Stomach smooth muscle (tissue), 2 donors: ENCODE results near the gene RBM33.

Experiments used
- H3K27ac ChIP-seq: one replicate; pipeline ENCODE4 v1.7.0; 2013; ENCODE audit warnings: mild to moderate bottlenecking, low read length, inconsistent platforms
- H3K27me3 ChIP-seq, 2 donors: one replicate each; pipeline ENCODE4 v1.7.0; 2013; ENCODE audit warnings: low read length in 2 of 2; ENCODE audit not compliant: insufficient read depth in 2 of 2, control insufficient read depth in 1 of 2
- H3K36me3 ChIP-seq, 2 donors: one replicate each; pipeline ENCODE4 v1.7.0; 2013; ENCODE audit warnings: low read length in 2 of 2; ENCODE audit not compliant: control insufficient read depth in 2 of 2, insufficient read depth in 2 of 2
- H3K4me1 ChIP-seq: one replicate; pipeline ENCODE4 v1.7.0; 2013; ENCODE audit warnings: low read length; ENCODE audit not compliant: control insufficient read depth, insufficient read depth
- H3K4me3 ChIP-seq, 2 donors: one replicate each; pipeline ENCODE4 v1.7.0; 2013; ENCODE audit warnings: low read length in 2 of 2
- H3K9ac ChIP-seq, 2 donors: one replicate each; pipeline ENCODE4 v1.7.0; 2013; ENCODE audit warnings: low read length in 2 of 2, mild to moderate bottlenecking in 1 of 2
- H3K9me3 ChIP-seq, 2 donors: one replicate each; pipeline ENCODE4 v1.7.0; 2013; ENCODE audit warnings: low read length in 2 of 2; ENCODE audit not compliant: control insufficient read depth in 2 of 2
- donor health status: healthy.
- donor health status: Pancreatic carcinoma.

The RBM33 gene

DNA sequence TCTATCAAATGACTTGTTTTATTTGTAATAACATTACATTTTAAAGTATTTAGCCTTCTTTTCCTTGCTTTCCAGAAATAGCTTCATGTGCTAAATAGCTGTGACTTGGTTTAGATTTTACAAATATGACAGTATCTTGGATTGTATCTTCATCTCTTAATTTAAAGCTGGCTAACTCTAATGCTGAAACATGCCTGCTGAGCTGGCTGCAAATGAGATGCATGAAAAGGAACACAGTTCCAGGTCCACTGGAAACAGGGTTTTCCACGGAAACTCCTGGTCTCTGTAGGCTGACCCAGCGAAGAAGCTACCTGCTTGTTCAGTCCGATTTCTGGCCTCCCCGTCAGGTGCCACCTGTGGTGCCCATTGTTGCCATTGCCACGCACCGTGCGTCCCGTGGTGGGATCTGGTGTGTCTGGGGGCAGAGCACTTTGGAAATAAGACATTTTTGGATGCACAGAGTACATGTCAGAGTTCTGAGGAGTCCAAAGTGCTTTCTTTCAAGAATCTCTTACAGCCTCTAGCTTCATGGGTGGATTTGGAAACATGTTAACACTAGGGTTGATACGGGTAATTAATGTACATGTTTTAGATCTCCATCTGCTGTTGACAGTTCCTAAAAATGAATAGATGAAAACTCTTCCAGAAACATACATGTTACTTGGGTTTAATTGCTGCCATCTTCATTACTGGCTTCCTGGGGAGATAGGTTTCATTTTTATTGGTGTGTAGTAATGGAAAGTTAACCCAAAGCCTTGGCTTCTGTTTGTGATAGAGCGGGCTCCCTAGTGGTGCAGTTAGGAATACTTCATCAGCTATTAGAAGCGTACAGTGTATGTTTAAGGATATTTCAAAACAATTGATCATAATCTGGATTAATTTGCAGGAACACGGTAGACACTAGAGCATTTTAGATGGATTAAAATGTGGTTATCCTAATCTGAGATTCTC is 122.8 kb downstream of the RBM33 start:
- Histone ChIP-seq H3K27ac (no peak overlapping the region), H3K4me3 (no peak overlapping the region)

DNA sequence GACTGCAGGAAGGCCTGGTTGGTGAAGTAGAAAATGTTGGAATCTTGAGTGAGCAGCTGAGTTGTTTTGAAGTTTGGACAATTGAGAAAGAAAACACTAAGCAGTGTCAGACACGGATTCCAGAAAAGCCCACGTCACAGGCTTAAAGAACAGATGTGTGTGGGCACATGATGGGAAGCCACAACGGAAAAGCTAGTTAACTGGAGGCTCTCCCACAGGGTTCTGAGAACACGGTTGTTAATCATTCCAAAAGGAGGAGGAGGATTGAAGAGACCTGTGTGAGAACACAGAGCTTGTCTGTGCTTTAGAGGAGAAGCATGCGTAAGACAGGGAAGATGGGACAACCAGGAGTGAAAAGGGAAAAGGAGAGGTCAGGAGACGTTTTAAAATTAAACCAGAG is 125.2 kb downstream of the RBM33 start:
- H3K4me1 ChIP-seq, result no peaks in the 10 kb centered on the region
- H3K36me3 ChIP-seq, result peaks cover 47 to 55% of the 10 kb centered on the region in 2 donors
- no peak overlapping the region for H3K9ac ChIP-seq
- H3K4me3 ChIP-seq, result no peak overlapping the region
- no peak overlapping the region for H3K27ac ChIP-seq
- no peaks in the 10 kb centered on the region for H3K9me3 ChIP-seq
- H3K27me3 ChIP-seq, result no peaks in the 10 kb centered on the region

More for the DNA sequence above, 122.8 kb downstream of the RBM33 start:
- H3K36me3 ChIP-seq, result peaks cover 47 to 54% of the 10 kb centered on the region in 2 donors
- H3K27me3 ChIP-seq, result no peaks in the 10 kb centered on the region
- H3K9me3 ChIP-seq, result no peaks in the 10 kb centered on the region
- H3K9ac ChIP-seq, result no peak overlapping the region
- H3K4me1 ChIP-seq, result peaks cover 3% of the 10 kb centered on the region

DNA sequence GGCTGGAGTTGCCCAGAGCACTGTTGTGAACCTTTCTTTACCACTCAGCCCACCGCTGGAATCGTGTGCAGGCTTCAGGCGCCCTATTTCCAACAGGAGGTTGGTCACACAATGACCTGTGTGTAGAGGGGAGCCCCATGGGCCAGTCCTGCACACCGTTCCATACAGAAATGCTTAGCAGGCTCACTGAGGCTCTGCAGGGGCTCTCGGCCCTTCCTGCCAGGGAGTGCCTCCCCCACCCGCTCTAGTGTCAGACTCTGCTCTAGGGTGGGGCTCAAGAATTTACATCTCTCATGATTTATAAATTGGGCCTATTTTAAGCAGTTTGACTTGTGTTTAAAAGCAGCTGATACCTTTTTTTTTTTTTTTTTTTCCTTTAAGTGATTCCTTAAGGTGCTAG is 125.8 kb downstream of the RBM33 start:
- Histone ChIP-seq H3K36me3 (peaks cover 51 to 56% of the 10 kb centered on the region in 2 donors), H3K27ac (no peak overlapping the region)

DNA sequence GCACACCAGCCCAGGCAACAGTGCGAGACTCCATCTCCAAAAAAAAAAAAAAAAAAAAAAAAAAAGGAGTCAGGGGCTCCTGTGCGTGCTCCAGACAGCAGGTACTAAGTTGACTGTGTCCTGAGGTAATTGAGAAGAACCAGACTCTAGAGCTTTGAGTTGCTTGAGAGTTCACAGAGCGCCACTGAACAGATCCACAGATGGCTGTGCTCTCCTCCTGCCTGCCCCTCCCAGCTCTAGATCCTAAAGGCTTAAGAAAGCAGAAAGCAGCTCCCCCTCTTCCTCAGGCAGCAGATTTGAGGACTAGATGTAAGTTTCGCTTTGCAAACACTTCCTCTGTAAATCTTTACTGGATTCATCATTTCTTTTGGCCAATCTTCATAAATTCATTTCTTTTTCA is 129.1 kb downstream of the RBM33 start:
- Histone ChIP-seq H3K4me1 (no peaks in the 10 kb centered on the region), H3K27me3 (no peaks in the 10 kb centered on the region), H3K9ac (no peak overlapping the region), H3K9me3 (no peaks in the 10 kb centered on the region), H3K27ac (no peak overlapping the region), H3K4me3 (no peak overlapping the region), H3K36me3 (peaks cover 51 to 64% of the 10 kb centered on the region in 2 donors)

More for the DNA sequence above, 125.8 kb downstream of the RBM33 start:
- Histone ChIP-seq H3K27me3 (no peaks in the 10 kb centered on the region), H3K9me3 (no peaks in the 10 kb centered on the region), H3K9ac (no peak overlapping the region), H3K4me3 (no peak overlapping the region), H3K4me1 (no peaks in the 10 kb centered on the region)

DNA sequence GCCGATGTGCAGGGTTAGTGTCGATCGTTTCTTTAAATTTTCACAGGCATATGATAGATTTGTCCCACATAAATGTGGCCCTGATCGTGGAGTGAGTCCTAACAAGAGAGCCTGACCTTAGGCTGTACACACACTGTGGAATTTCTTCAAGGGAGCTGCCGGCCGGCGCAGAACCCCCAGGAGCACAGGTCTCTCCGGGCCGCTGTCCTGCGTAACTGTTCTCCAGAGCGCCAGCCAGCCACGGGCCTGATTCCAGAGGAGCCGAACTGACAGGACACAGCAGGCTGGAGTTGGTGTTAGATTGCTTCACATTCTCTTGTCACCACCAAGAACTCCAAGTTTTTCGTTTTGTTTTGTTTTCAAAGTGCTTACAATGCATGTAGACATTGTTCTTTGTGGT is 130.5 kb downstream of the RBM33 start:
- Histone ChIP-seq H3K9me3 (no peaks in the 10 kb centered on the region), H3K4me3 (no peak overlapping the region), H3K27me3 (no peaks in the 10 kb centered on the region), H3K27ac (no peak overlapping the region), H3K4me1 (no peaks in the 10 kb centered on the region), H3K9ac (no peak overlapping the region), H3K36me3 (peaks cover 41 to 56% of the 10 kb centered on the region in 2 donors)

DNA sequence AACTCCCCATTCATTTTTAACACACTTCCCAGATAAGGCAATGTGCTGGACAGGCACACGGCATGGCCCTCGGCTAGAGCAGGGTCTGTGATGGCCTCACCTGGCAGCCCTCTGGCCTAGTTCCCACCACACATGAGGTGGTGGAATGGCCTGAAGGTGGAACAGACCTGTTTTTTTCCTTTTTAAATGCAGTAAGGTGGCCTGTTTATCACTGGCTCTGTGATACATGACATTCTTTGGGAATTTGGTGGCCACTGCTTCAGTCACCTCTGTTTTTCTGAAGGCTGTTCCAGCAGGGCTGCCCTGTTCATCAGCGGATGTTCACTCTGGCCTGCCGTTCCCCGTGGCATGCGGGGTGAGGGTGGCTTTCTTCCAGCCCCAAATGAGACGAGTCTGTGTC is 131.2 kb downstream of the RBM33 start:
- no peaks in the 10 kb centered on the region for H3K9me3 ChIP-seq
- H3K36me3 ChIP-seq, result peaks cover 41 to 58% of the 10 kb centered on the region in 2 donors
- H3K4me1 ChIP-seq, result no peaks in the 10 kb centered on the region
- H3K27ac ChIP-seq, result no peak overlapping the region
- H3K9ac ChIP-seq, result no peak overlapping the region
- H3K4me3 ChIP-seq, result no peak overlapping the region
- H3K27me3 ChIP-seq, result no peaks in the 10 kb centered on the region

DNA sequence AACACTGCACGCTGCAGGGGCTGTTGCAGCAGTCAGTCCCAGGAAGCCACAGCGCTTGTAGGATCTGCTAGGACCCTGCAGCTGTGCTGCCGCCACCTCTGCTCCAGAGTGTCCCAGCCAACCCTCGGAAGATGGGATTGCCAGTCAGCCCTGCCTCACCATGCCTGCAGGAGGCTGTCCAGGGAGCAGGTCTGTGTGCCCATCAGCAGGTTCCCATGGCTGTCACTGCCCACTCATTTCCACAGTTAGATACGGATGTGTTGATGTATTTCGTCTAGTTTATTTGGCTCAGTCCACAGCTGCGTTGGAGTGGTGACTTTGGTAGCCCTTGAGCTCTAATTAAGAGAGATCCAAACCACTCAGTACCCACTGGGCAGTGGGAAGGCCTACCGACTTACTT is 132.1 kb downstream of the RBM33 start:
- H3K4me3 ChIP-seq, result no peak overlapping the region
- no peaks in the 10 kb centered on the region for H3K4me1 ChIP-seq
- peaks cover 41 to 61% of the 10 kb centered on the region in 2 donors for H3K36me3 ChIP-seq
- no peaks in the 10 kb centered on the region for H3K9me3 ChIP-seq
- no peak overlapping the region for H3K27ac ChIP-seq
- H3K27me3 ChIP-seq, result no peaks in the 10 kb centered on the region
- H3K9ac ChIP-seq, result no peak overlapping the region

DNA sequence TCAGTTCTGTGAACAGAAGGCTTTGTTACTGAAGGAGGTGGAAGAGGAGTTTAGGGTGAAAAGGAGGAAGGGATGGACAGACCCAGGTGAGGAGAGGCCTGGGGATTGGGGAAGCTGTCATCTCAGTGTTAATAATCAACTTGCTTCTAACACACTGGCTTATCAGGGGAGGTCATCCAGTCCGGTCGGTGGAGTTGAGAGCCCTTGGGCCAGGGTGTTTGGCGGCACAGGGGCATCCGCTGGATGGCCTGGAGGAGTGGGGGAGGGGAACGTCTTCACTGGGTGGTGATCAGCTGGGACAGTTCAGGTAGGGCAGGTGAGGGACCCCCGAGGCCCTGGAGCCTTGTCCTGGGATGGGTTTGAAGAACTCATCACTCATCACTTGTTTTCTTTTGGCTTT is 133.9 kb downstream of the RBM33 start:
- peaks cover 41 to 63% of the 10 kb centered on the region in 2 donors for H3K36me3 ChIP-seq
- H3K4me3 ChIP-seq, result no peak overlapping the region

DNA sequence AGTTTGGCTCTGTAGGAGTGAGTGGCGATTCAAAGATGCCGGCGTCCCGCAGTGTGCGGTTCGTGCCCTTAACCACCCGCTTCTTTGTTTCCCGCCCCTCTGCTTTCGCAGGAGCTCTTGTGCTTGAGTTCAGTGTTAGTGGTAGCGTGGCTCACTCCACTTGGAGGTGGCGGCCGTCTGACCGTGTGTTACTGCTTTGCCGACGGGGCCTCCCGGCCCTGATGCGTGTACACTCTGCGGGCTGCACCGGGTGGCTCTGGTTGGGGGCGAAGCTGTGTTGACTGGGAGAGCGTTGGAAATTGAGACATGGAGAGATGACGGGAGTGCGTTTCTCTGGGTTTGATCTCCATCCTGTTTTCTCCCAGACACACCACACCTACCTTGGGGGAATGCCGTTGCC is 136.4 kb downstream of the RBM33 start:
- no peak overlapping the region for H3K9ac ChIP-seq
- H3K4me3 ChIP-seq, result no peak overlapping the region
- no peaks in the 10 kb centered on the region for H3K27me3 ChIP-seq
- no peaks in the 10 kb centered on the region for H3K9me3 ChIP-seq
- no peaks in the 10 kb centered on the region for H3K4me1 ChIP-seq
- H3K36me3 ChIP-seq, result peaks cover 33 to 49% of the 10 kb centered on the region in 2 donors
- no peak overlapping the region for H3K27ac ChIP-seq

More for the DNA sequence above, 133.9 kb downstream of the RBM33 start:
- Histone ChIP-seq H3K9ac (no peak overlapping the region), H3K27ac (no peak overlapping the region), H3K27me3 (no peaks in the 10 kb centered on the region), H3K9me3 (no peaks in the 10 kb centered on the region), H3K4me1 (no peaks in the 10 kb centered on the region)

DNA sequence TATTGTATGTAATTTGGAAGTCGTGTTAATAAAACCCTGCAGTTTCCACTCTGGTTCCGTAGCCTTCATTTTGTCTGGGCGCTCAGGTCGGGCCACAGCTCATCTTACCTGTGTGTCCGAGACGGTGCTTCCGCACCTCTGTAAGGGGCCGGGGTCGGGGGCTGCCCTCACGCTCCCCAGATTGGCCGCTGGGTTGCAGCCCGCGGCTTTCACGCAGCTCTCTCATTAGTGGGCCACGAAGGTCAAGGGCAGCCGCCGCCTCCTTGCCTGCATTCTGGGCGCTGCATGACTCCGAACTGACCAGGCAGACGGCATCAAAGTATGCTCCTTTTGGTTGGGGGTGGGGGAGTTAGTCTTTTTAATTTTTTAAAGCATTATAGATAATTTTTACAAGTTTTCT is 137.0 kb downstream of the RBM33 start:
- Histone ChIP-seq H3K4me1 (no peaks in the 10 kb centered on the region), H3K9me3 (no peaks in the 10 kb centered on the region), H3K27ac (no peak overlapping the region), H3K9ac (no peak overlapping the region), H3K4me3 (no peak overlapping the region), H3K36me3 (peaks cover 27 to 43% of the 10 kb centered on the region in 2 donors), H3K27me3 (no peaks in the 10 kb centered on the region)

DNA sequence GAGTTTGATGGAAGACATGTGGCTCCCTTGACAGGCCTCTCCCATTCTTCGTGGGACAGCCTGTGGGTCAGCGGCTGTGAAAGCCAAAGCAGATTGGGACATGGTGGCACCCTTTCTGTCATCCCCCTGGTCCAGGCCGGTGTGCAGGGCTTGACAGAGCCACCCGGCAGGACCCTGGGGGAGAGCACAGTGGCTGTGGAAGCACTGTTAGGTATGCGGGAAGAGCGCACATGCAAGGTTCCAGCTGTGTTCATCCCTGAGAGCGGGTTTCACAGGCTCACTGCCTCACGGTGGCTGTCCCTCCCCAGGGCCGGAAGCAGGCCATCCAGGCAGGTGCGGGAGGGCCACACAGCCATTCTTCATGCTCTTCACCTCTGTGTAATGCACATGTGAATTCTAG is 138.0 kb downstream of the RBM33 start:
- Histone ChIP-seq H3K9me3 (no peaks in the 10 kb centered on the region), H3K4me3 (no peak overlapping the region), H3K4me1 (peaks cover 3% of the 10 kb centered on the region), H3K36me3 (peaks cover 23 to 35% of the 10 kb centered on the region in 2 donors), H3K27ac (no peak overlapping the region), H3K27me3 (peaks cover 0 to 7% of the 10 kb centered on the region in 2 donors), H3K9ac (no peak overlapping the region)
